ENCODE data around the gene PADI2. TPM values are rescaled to one million over a fixed set of nuclear protein-coding genes. Genes with fewer than 3 reads are reported as not detected.

Gene PADI2
- total and polyA plus RNA-seq, 2 experiments from 2014 or later: 1.7 to 4.3 TPM

DNA sequence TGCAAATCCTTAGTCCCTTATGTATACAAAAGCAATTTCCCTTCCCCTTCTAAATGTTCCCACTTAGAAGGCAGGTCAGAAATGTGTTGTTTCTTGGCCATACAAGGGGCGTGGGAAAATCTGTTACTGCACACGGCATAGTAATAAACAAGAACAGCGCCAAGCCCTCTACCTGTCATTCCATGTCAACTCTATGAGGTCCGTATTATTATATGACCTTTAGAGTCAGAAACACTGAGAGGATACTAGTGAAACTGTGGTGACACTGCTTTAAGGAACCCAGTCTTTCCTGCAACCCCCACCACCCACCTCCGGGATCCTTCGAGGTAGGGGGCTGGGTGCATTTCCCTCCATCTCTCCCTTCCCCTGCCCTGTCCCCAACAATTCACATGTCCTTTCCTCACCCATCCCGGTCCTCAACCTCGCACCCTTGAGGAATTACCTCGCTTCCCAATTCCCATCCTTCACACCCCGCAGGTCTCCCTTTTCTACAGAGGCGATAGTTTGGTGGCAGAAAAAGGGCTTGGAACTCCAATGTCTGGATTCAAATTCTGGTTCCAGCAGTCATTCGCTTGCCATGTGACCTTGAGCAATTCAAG, 66.1 kb downstream of the PADI2 start:
- no peaks in the 10 kb centered on the region for H3K9me3 Mint-ChIP-seq
- peaks cover 9% of the 10 kb centered on the region; the same call in 2 of the 3 replicates for H3K4me1 Mint-ChIP-seq
- peak overlapping the region; percentile 99 for H3K4me3 Mint-ChIP-seq
- H3K4me2 ChIP-seq: peak overlapping the region; percentile 94
- peak overlapping the region; percentile 98 for H3K27ac Mint-ChIP-seq
- no peaks in the 10 kb centered on the region for H3K9me2 ChIP-seq (ENCODE audit: insufficient read depth)
- H3K79me2 ChIP-seq (replicated peaks; ENCODE audit: insufficient read depth): peaks cover 46% of the 10 kb centered on the region
- no peak for DNase-seq (ENCODE audit: low spot score)
- H3K27me3 ChIP-seq (ENCODE audit: insufficient read depth): no peaks in the 10 kb centered on the region
- peaks cover 13% of the 10 kb centered on the region for H4K20me1 ChIP-seq (replicated peaks; ENCODE audit: insufficient read depth)
- peaks cover 8% of the 10 kb centered on the region; the same call in 2 of the 3 replicates for H3K36me3 Mint-ChIP-seq (ENCODE audit: low read depth)
- peaks cover 9% of the 10 kb centered on the region; the same call in 1 of the 2 replicates for H3K36me3 ChIP-seq (ENCODE audit: insufficient read depth)
- TF ChIP-seq CREB1 (CRISPR knock-in tag; IDR thresholded peaks at IDR 0.05; ENCODE audit: low read depth) (no peak), EZH2phosphoT487 (IDR thresholded peaks at IDR 0.05; ENCODE audit: unreplicated experiment) (no peak), ZNF114 (CRISPR knock-in tag; IDR thresholded peaks at IDR 0.05) (no peak), STAT1 (IDR thresholded peaks at IDR 0.05; ENCODE audit: unreplicated experiment) (no peak)
- TF ChIP-seq, protein P1, sequence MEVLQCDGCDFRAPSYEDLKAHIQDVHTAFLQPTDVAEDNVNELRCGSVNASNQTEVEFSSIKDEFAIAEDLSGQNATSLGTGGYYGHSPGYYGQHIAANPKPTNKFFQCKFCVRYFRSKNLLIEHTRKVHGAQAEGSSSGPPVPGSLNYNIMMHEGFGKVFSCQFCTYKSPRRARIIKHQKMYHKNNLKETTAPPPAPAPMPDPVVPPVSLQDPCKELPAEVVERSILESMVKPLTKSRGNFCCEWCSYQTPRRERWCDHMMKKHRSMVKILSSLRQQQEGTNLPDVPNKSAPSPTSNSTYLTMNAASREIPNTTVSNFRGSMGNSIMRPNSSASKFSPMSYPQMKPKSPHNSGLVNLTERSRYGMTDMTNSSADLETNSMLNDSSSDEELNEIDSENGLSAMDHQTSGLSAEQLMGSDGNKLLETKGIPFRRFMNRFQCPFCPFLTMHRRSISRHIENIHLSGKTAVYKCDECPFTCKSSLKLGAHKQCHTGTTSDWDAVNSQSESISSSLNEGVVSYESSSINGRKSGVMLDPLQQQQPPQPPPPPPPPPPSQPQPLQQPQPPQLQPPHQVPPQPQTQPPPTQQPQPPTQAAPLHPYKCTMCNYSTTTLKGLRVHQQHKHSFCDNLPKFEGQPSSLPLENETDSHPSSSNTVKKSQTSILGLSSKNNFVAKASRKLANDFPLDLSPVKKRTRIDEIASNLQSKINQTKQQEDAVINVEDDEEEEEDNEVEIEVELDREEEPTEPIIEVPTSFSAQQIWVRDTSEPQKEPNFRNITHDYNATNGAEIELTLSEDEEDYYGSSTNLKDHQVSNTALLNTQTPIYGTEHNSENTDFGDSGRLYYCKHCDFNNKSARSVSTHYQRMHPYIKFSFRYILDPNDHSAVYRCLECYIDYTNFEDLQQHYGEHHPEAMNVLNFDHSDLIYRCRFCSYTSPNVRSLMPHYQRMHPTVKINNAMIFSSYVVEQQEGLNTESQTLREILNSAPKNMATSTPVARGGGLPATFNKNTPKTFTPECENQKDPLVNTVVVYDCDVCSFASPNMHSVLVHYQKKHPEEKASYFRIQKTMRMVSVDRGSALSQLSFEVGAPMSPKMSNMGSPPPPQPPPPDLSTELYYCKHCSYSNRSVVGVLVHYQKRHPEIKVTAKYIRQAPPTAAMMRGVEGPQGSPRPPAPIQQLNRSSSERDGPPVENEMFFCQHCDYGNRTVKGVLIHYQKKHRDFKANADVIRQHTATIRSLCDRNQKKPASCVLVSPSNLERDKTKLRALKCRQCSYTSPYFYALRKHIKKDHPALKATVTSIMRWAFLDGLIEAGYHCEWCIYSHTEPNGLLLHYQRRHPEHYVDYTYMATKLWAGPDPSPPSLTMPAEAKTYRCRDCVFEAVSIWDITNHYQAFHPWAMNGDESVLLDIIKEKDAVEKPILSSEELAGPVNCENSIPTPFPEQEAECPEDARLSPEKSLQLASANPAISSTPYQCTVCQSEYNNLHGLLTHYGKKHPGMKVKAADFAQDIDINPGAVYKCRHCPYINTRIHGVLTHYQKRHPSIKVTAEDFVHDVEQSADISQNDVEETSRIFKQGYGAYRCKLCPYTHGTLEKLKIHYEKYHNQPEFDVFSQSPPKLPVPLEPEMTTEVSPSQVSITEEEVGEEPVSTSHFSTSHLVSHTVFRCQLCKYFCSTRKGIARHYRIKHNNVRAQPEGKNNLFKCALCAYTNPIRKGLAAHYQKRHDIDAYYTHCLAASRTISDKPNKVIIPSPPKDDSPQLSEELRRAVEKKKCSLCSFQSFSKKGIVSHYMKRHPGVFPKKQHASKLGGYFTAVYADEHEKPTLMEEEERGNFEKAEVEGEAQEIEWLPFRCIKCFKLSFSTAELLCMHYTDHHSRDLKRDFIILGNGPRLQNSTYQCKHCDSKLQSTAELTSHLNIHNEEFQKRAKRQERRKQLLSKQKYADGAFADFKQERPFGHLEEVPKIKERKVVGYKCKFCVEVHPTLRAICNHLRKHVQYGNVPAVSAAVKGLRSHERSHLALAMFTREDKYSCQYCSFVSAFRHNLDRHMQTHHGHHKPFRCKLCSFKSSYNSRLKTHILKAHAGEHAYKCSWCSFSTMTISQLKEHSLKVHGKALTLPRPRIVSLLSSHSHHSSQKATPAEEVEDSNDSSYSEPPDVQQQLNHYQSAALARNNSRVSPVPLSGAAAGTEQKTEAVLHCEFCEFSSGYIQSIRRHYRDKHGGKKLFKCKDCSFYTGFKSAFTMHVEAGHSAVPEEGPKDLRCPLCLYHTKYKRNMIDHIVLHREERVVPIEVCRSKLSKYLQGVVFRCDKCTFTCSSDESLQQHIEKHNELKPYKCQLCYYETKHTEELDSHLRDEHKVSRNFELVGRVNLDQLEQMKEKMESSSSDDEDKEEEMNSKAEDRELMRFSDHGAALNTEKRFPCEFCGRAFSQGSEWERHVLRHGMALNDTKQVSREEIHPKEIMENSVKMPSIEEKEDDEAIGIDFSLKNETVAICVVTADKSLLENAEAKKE (CRISPR knock-in tag; IDR thresholded peaks at IDR 0.05): no peak
- TF ChIP-seq, protein P2, sequence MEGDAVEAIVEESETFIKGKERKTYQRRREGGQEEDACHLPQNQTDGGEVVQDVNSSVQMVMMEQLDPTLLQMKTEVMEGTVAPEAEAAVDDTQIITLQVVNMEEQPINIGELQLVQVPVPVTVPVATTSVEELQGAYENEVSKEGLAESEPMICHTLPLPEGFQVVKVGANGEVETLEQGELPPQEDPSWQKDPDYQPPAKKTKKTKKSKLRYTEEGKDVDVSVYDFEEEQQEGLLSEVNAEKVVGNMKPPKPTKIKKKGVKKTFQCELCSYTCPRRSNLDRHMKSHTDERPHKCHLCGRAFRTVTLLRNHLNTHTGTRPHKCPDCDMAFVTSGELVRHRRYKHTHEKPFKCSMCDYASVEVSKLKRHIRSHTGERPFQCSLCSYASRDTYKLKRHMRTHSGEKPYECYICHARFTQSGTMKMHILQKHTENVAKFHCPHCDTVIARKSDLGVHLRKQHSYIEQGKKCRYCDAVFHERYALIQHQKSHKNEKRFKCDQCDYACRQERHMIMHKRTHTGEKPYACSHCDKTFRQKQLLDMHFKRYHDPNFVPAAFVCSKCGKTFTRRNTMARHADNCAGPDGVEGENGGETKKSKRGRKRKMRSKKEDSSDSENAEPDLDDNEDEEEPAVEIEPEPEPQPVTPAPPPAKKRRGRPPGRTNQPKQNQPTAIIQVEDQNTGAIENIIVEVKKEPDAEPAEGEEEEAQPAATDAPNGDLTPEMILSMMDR (conservative IDR thresholded peaks at IDR 0.05; ENCODE audit: low read depth in 2 of 2): no peak
- TF ChIP-seq, protein P3, sequence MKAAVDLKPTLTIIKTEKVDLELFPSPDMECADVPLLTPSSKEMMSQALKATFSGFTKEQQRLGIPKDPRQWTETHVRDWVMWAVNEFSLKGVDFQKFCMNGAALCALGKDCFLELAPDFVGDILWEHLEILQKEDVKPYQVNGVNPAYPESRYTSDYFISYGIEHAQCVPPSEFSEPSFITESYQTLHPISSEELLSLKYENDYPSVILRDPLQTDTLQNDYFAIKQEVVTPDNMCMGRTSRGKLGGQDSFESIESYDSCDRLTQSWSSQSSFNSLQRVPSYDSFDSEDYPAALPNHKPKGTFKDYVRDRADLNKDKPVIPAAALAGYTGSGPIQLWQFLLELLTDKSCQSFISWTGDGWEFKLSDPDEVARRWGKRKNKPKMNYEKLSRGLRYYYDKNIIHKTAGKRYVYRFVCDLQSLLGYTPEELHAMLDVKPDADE (IDR thresholded peaks at IDR 0.05): no peak
- peak overlapping the region; percentile 45; the same call in 1 of the 2 replicates for H2AFZ ChIP-seq
- peaks cover 18% of the 10 kb centered on the region for H3K27me3 Mint-ChIP-seq (ENCODE audit: insufficient read depth, low read depth, poor library complexity)
- ATAC-seq: no peak
- H3K4me1 ChIP-seq (ENCODE audit: insufficient read depth): peaks cover 9% of the 10 kb centered on the region
- peaks cover 16% of the 10 kb centered on the region for H3F3A ChIP-seq (replicated peaks; ENCODE audit: low read depth)
- peak overlapping the region; percentile 92 for H3K4me3 ChIP-seq
- H3K27ac ChIP-seq (ENCODE audit: low read depth): peak overlapping the region; percentile 11; the same call in 1 of the 2 replicates
